ENCODE results near the gene HHIP. TPM values are rescaled to one million over a fixed set of nuclear protein-coding genes. Genes with fewer than 3 reads are reported as not detected.

Gene HHIP
- total and polyA plus RNA-seq, 4 donors: 3.3 to 14.0 (median 6.6) TPM

DNA sequence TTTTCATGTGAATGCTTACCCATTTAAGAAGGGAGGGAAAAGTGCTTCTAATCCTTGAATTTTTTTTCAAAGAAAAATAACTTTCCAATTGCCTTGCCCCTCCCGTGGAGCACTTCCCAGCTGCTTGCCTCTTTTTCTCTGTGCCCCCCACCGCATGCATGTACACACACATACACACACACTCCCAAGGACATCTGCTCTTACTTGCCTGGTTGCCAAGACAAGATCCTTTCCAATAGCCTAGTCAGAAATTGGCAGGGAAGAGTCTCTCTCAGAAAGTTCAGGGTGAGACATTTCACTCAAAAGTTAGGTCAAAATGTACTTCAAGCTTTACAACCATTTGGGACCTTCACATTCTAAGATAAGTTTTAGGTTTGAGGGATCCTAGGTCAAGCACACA, 10.9 kb downstream of the HHIP start:
- Histone ChIP-seq H3K27ac (ENCODE audit: low read depth in 1 of 2, low read length in 2 of 2) (no peak overlapping the region), H3K4me3 (ENCODE audit: low read depth in 1 of 3, low read length in 3 of 3) (no peak overlapping the region), H3K4me1 (ENCODE audit: control insufficient read depth in 4 of 4, insufficient read depth in 4 of 4, low read length in 3 of 4) (no peaks in the 10 kb centered on the region), H3K27me3 (ENCODE audit: control insufficient read depth in 4 of 4, insufficient read depth in 4 of 4, low read length in 3 of 4) (peaks cover 0 to 3% (median under 1%) of the 10 kb centered on the region in 4 donors), H3K9me3 (ENCODE audit: control insufficient read depth in 4 of 4, low read length in 3 of 4) (no peaks in the 10 kb centered on the region), H3K36me3 (ENCODE audit: control insufficient read depth in 4 of 4, insufficient read depth in 3 of 4, low read depth in 1 of 4, low read length in 3 of 4) (no peaks in the 10 kb centered on the region), H3K9ac (ENCODE audit: low read depth in 1 of 2, low read length in 2 of 2) (no peak overlapping the region)
- WGBS: 56% methylated on average over 2 of the region's 2 CpGs
- no peak for DNase-seq (ENCODE audit: low spot score)
- TF ChIP-seq HNF4G (IDR thresholded peaks at IDR 0.05) (no peak), FOXA1 (IDR thresholded peaks at IDR 0.05) (no peak), EGR1 (IDR thresholded peaks at IDR 0.05; ENCODE audit: low read depth in 2 of 2) (no peak), SP1 (IDR thresholded peaks at IDR 0.05) (no peak), GABPA (IDR thresholded peaks at IDR 0.05 in 1 of 2, conservative IDR thresholded peaks at IDR 0.05 in 1 of 2) (no peak), JUND (IDR thresholded peaks at IDR 0.05) (no peak), RAD21 (IDR thresholded peaks at IDR 0.05) (no peak), HNF4A (conservative IDR thresholded peaks at IDR 0.05) (no peak), FOXA2 (IDR thresholded peaks at IDR 0.05) (no peak), RXRA (IDR thresholded peaks at IDR 0.05) (no peak)
- TF ChIP-seq, protein P1, sequence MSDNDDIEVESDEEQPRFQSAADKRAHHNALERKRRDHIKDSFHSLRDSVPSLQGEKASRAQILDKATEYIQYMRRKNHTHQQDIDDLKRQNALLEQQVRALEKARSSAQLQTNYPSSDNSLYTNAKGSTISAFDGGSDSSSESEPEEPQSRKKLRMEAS (IDR thresholded peaks at IDR 0.05): no peak
- TF ChIP-seq, protein P2, sequence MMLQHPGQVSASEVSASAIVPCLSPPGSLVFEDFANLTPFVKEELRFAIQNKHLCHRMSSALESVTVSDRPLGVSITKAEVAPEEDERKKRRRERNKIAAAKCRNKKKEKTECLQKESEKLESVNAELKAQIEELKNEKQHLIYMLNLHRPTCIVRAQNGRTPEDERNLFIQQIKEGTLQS (IDR thresholded peaks at IDR 0.05): no peak
- TF ChIP-seq, protein P3, sequence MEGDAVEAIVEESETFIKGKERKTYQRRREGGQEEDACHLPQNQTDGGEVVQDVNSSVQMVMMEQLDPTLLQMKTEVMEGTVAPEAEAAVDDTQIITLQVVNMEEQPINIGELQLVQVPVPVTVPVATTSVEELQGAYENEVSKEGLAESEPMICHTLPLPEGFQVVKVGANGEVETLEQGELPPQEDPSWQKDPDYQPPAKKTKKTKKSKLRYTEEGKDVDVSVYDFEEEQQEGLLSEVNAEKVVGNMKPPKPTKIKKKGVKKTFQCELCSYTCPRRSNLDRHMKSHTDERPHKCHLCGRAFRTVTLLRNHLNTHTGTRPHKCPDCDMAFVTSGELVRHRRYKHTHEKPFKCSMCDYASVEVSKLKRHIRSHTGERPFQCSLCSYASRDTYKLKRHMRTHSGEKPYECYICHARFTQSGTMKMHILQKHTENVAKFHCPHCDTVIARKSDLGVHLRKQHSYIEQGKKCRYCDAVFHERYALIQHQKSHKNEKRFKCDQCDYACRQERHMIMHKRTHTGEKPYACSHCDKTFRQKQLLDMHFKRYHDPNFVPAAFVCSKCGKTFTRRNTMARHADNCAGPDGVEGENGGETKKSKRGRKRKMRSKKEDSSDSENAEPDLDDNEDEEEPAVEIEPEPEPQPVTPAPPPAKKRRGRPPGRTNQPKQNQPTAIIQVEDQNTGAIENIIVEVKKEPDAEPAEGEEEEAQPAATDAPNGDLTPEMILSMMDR (IDR thresholded peaks at IDR 0.05; ENCODE audit: low read depth, low read length, missing input control): no peak
- TF ChIP-seq, protein P4, sequence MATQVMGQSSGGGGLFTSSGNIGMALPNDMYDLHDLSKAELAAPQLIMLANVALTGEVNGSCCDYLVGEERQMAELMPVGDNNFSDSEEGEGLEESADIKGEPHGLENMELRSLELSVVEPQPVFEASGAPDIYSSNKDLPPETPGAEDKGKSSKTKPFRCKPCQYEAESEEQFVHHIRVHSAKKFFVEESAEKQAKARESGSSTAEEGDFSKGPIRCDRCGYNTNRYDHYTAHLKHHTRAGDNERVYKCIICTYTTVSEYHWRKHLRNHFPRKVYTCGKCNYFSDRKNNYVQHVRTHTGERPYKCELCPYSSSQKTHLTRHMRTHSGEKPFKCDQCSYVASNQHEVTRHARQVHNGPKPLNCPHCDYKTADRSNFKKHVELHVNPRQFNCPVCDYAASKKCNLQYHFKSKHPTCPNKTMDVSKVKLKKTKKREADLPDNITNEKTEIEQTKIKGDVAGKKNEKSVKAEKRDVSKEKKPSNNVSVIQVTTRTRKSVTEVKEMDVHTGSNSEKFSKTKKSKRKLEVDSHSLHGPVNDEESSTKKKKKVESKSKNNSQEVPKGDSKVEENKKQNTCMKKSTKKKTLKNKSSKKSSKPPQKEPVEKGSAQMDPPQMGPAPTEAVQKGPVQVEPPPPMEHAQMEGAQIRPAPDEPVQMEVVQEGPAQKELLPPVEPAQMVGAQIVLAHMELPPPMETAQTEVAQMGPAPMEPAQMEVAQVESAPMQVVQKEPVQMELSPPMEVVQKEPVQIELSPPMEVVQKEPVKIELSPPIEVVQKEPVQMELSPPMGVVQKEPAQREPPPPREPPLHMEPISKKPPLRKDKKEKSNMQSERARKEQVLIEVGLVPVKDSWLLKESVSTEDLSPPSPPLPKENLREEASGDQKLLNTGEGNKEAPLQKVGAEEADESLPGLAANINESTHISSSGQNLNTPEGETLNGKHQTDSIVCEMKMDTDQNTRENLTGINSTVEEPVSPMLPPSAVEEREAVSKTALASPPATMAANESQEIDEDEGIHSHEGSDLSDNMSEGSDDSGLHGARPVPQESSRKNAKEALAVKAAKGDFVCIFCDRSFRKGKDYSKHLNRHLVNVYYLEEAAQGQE (IDR thresholded peaks at IDR 0.05): no peak
- TF ChIP-seq, protein P5, sequence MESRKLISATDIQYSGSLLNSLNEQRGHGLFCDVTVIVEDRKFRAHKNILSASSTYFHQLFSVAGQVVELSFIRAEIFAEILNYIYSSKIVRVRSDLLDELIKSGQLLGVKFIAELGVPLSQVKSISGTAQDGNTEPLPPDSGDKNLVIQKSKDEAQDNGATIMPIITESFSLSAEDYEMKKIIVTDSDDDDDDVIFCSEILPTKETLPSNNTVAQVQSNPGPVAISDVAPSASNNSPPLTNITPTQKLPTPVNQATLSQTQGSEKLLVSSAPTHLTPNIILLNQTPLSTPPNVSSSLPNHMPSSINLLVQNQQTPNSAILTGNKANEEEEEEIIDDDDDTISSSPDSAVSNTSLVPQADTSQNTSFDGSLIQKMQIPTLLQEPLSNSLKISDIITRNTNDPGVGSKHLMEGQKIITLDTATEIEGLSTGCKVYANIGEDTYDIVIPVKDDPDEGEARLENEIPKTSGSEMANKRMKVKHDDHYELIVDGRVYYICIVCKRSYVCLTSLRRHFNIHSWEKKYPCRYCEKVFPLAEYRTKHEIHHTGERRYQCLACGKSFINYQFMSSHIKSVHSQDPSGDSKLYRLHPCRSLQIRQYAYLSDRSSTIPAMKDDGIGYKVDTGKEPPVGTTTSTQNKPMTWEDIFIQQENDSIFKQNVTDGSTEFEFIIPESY (IDR thresholded peaks at IDR 0.05): no peak

DNA sequence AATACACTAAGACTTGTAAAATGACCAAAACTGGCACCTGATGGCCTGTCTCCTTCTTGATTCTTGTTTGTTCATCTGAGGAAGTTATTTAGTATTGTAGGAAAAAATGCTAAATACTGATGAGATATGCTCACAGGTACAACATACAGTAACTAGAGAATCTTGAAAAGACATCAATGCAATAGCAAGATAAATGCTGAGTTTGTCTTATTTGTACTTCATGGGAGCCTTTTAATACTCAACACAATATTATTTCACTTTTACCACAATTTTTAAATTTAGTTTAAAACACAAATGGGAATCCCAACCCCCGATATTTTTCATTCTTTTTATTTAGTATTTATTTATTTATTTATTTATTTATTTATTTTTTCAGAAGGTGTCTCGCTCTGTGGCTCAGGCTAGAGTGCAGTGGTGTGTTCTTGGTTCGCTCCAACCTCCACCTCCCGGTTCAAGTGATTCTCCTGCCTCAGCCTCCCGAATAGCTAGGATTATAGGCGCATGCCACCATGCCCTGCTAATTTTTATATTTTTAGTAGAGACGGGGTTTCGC, 12.1 kb downstream of the HHIP start:
- no peak for DNase-seq (ENCODE audit: low spot score)
- no peak overlapping the region for H3K9ac ChIP-seq (ENCODE audit: low read depth in 1 of 2, low read length in 2 of 2)
- H3K4me1 ChIP-seq (ENCODE audit: control insufficient read depth in 4 of 4, insufficient read depth in 4 of 4, low read length in 3 of 4): no peaks in the 10 kb centered on the region
- no peak overlapping the region for H3K4me3 ChIP-seq (ENCODE audit: low read depth in 1 of 3, low read length in 3 of 3)
- no peaks in the 10 kb centered on the region for H3K9me3 ChIP-seq (ENCODE audit: control insufficient read depth in 4 of 4, low read length in 3 of 4)
- 93% methylated on average over 8 of the region's 8 CpGs for WGBS
- H3K27me3 ChIP-seq (ENCODE audit: control insufficient read depth in 4 of 4, insufficient read depth in 4 of 4, low read length in 3 of 4): peaks cover 0 to 3% (median under 1%) of the 10 kb centered on the region in 4 donors
- no peak overlapping the region for H3K27ac ChIP-seq (ENCODE audit: low read depth in 1 of 2, low read length in 2 of 2)
- no peak for TF ChIP-seq SP1 (IDR thresholded peaks at IDR 0.05)
- no peak for TF ChIP-seq TAF1 (conservative IDR thresholded peaks at IDR 0.05)
- no peaks in the 10 kb centered on the region for H3K36me3 ChIP-seq (ENCODE audit: control insufficient read depth in 4 of 4, insufficient read depth in 3 of 4, low read depth in 1 of 4, low read length in 3 of 4)
